ENCODE data around the gene FN3KRP.

FN3KRP gene

GRCh38 chr17:82713071-82713723 is 3.3 kb upstream of the FN3KRP start:
- no peak for DNase-seq (ENCODE audit: extremely low spot score)
- ChIA-PET POLR2A (interaction anchor here (0.6 kb wide), 1 partner anchor 743 kb away, joined by 4 read pairs; no protein-coding TSS in a partner anchor), CTCF (no interaction called here)
- no peak for TF ChIP-seq CTCF (IDR thresholded peaks at IDR 0.05; ENCODE audit: control extremely low read depth, extremely low read depth, low read depth, missing control alignments)

- CTCF ChIA-PET: interaction anchor here (0.8 kb wide), 1 partner anchor 10 kb away, joined by 3 read pairs; no protein-coding TSS in a partner anchor
- DNase-seq (ENCODE audit: extremely low spot score): no peak
These were observed 2.6 kb downstream of the FN3KRP start for GRCh38 chr17:82718986-82719685.

GRCh38 chr17:82720204-82720603 is 3.7 kb downstream of the FN3KRP start:
- DNase-seq (ENCODE audit: extremely low spot score): no peak
- ChIA-PET POLR2A (no interaction called here), CTCF (interaction anchor here (0.8 kb wide), 1 partner anchor 9 kb away, joined by 3 read pairs; no protein-coding TSS in a partner anchor)
- no peak for TF ChIP-seq CTCF (IDR thresholded peaks at IDR 0.05; ENCODE audit: control extremely low read depth, extremely low read depth, low read depth, missing control alignments)

More at GRCh38 chr17:82718986-82719685, 2.6 kb downstream of the FN3KRP start:
- POLR2A ChIA-PET: no interaction called here
- no peak for TF ChIP-seq CTCF (IDR thresholded peaks at IDR 0.05; ENCODE audit: control extremely low read depth, extremely low read depth, low read depth, missing control alignments)

- no peak for TF ChIP-seq CTCF (IDR thresholded peaks at IDR 0.05; ENCODE audit: control extremely low read depth, extremely low read depth, low read depth, missing control alignments)
- CTCF ChIA-PET: interaction anchor here (0.9 kb wide), 1 partner anchor 20 kb away, joined by 3 read pairs; no protein-coding TSS in a partner anchor
- no peak for DNase-seq (ENCODE audit: extremely low spot score)
- POLR2A ChIA-PET: no interaction called here
These were observed 6.0 kb downstream of the FN3KRP start for GRCh38 chr17:82722341-82723013.

- no peak for DNase-seq (ENCODE audit: extremely low spot score)
- ChIA-PET POLR2A (no interaction called here), CTCF (interaction anchor here (0.9 kb wide), 1 partner anchor 19 kb away, joined by 3 read pairs; no protein-coding TSS in a partner anchor)
- TF ChIP-seq CTCF (IDR thresholded peaks at IDR 0.05; ENCODE audit: control extremely low read depth, extremely low read depth, low read depth, missing control alignments): no peak
These were observed 6.8 kb downstream of the FN3KRP start for GRCh38 chr17:82723169-82723807.

GRCh38 chr17:82726427-82726826 is 9.9 kb downstream of the FN3KRP start:
- no peak for TF ChIP-seq CTCF (IDR thresholded peaks at IDR 0.05; ENCODE audit: control extremely low read depth, extremely low read depth, low read depth, missing control alignments)
- DNase-seq (ENCODE audit: extremely low spot score): no peak
- ChIA-PET POLR2A (no interaction called here), CTCF (no interaction called here)

Measured in GM10248 (cell line).